ENCODE data around the gene NASP. TPM values are rescaled to one million over a fixed set of nuclear protein-coding genes. Genes with fewer than 3 reads are reported as not detected.

Gene NASP
- polyA plus RNA-seq, 1 of the 3 experiments (the other 2 are of a cell fraction) = 152 TPM

DNA sequence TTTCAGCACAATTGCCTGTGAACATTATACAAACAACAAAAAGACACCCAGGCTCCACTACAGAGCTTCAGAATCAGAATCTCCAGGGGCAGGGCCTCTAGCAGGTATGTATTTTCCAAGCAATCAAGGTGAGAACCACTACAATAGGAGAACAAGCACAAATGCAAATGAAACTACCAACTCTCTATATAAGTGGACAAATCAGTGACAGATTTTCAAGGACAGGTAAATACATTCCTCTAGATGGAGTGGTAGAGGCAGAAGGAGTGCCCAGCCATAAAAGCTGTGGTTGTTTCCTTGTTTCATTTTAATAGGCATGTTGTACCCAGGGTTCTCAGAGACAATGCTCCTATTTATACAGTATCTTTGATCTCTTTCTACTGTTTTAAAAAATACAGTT is 60.1 kb downstream of the NASP start:
- Histone ChIP-seq H3F3A (replicated peaks; ENCODE audit: insufficient read depth) (peaks cover 19% of the 10 kb centered on the region), H3K27ac (ENCODE audit: low read depth in 2 of 2, low read length in 1 of 2) (no peak overlapping the region), H2AFZ (ENCODE audit: low read depth) (no peak overlapping the region), H3K9ac (no peak overlapping the region), H3K79me2 (ENCODE audit: insufficient read depth) (peaks cover 31% of the 10 kb centered on the region), H3K4me1 (ENCODE audit: control insufficient read depth in 1 of 2, insufficient read depth in 2 of 2, low read depth in 1 of 2, low read length in 1 of 2) (no peaks in the 10 kb centered on the region), H3K9me3 (no peaks in the 10 kb centered on the region), H3K27me3 (ENCODE audit: insufficient read depth) (no peaks in the 10 kb centered on the region), H3K36me3 (replicated peaks in 1 of 2; ENCODE audit: control insufficient read depth in 1 of 2, insufficient read depth in 2 of 2, low read length in 1 of 2) (peaks cover 37 to 61% of the 10 kb centered on the region in 2 experiments), H3K4me2 (no peak overlapping the region), H3K9me2 (no peaks in the 10 kb centered on the region), H3K4me3 (ENCODE audit: low read depth in 2 of 2, low read length in 1 of 2) (no peak overlapping the region), H4K20me1 (ENCODE audit: insufficient read depth) (peaks cover 7% of the 10 kb centered on the region; the same call in 1 of the 2 replicates)
- no peak for DNase-seq
- CTCF ChIA-PET = interaction anchor here (1.0 to 1.4 kb wide), 2 partner anchors 9 to 12 kb away, joined by 3 read pairs; no protein-coding TSS in a partner anchor
- POLR2A ChIA-PET = no interaction called here
- no peak for TF ChIP-seq GATA2 (CRISPR knock-in tag; IDR thresholded peaks at IDR 0.05)
- TF ChIP-seq YY1 (IDR thresholded peaks at IDR 0.05; ENCODE audit: low read depth) = no peak
- no peak for TF ChIP-seq JUND (IDR thresholded peaks at IDR 0.05)
- no peak for TF ChIP-seq RCOR1 (IDR thresholded peaks at IDR 0.05; ENCODE audit: low read length)
- no peak for TF ChIP-seq SMC3 (IDR thresholded peaks at IDR 0.05; ENCODE audit: low read depth, low read length)
- TF ChIP-seq MXI1 (IDR thresholded peaks at IDR 0.05; ENCODE audit: low read depth, low read length) = no peak
- TF ChIP-seq TAF1 (IDR thresholded peaks at IDR 0.05; ENCODE audit: borderline replicate concordance, low read depth, low read length) = no peak
- no peak for TF ChIP-seq TCF12 (IDR thresholded peaks at IDR 0.05)
- no peak for TF ChIP-seq RXRA (IDR thresholded peaks at IDR 0.05; ENCODE audit: borderline replicate concordance, low read depth)
- TF ChIP-seq NRF1 (IDR thresholded peaks at IDR 0.05; ENCODE audit: low read depth, low read length) = no peak
- no peak for TF ChIP-seq GABPA (IDR thresholded peaks at IDR 0.05; ENCODE audit: low read depth)
- no peak for TF ChIP-seq CHD2 (IDR thresholded peaks at IDR 0.05; ENCODE audit: low read length, partially characterized antibody)

DNA sequence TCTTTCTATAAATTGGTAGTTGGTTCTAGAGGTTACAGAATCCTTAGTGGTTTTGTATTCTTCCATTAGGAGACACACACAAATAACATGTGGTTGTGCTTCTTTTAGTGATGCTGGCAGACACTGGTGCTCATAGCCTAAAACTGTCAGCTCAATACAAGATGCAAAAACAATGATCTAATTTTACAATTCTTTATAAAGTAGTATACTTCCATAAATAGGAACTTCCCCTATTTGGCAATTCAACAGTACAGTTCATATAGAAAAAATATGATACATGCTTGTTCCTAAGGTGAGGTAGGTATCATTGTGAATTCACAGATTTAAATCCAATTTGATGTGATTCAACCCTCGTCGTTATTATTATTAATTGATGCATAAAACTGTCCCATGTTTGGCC is 60.8 kb downstream of the NASP start:
- Histone ChIP-seq H3K4me1 (ENCODE audit: control insufficient read depth in 1 of 2, insufficient read depth in 2 of 2, low read depth in 1 of 2, low read length in 1 of 2) (no peaks in the 10 kb centered on the region), H3K27me3 (ENCODE audit: insufficient read depth) (no peaks in the 10 kb centered on the region), H3F3A (replicated peaks; ENCODE audit: insufficient read depth) (peaks cover 19% of the 10 kb centered on the region), H3K4me2 (no peak overlapping the region), H3K9me3 (no peaks in the 10 kb centered on the region), H2AFZ (ENCODE audit: low read depth) (no peak overlapping the region), H3K79me2 (ENCODE audit: insufficient read depth) (peaks cover 32% of the 10 kb centered on the region), H3K27ac (ENCODE audit: low read depth in 2 of 2, low read length in 1 of 2) (no peak overlapping the region), H3K36me3 (replicated peaks in 1 of 2; ENCODE audit: control insufficient read depth in 1 of 2, insufficient read depth in 2 of 2, low read length in 1 of 2) (peaks cover 40 to 62% of the 10 kb centered on the region in 2 experiments), H3K9ac (no peak overlapping the region), H3K9me2 (no peaks in the 10 kb centered on the region), H3K4me3 (ENCODE audit: low read depth in 2 of 2, low read length in 1 of 2) (no peak overlapping the region), H4K20me1 (ENCODE audit: insufficient read depth) (peaks cover 7% of the 10 kb centered on the region; the same call in 1 of the 2 replicates)
- ChIA-PET CTCF (interaction anchor here (1.0 to 1.4 kb wide), 3 partner anchors 10 to 13 kb away, joined by 3 to 4 read pairs (median 3); no protein-coding TSS in a partner anchor), POLR2A (no interaction called here)
- no peak for DNase-seq
- TF ChIP-seq RXRA (IDR thresholded peaks at IDR 0.05; ENCODE audit: borderline replicate concordance, low read depth) = no peak
- TF ChIP-seq GABPA (IDR thresholded peaks at IDR 0.05; ENCODE audit: low read depth) = no peak
- TF ChIP-seq, protein P1, sequence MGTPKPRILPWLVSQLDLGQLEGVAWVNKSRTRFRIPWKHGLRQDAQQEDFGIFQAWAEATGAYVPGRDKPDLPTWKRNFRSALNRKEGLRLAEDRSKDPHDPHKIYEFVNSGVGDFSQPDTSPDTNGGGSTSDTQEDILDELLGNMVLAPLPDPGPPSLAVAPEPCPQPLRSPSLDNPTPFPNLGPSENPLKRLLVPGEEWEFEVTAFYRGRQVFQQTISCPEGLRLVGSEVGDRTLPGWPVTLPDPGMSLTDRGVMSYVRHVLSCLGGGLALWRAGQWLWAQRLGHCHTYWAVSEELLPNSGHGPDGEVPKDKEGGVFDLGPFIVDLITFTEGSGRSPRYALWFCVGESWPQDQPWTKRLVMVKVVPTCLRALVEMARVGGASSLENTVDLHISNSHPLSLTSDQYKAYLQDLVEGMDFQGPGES (IDR thresholded peaks at IDR 0.05; ENCODE audit: low read depth, low read length) = no peak
- TF ChIP-seq RAD21 (IDR thresholded peaks at IDR 0.05; ENCODE audit: low read length) = no peak
- TF ChIP-seq YY1 (IDR thresholded peaks at IDR 0.05; ENCODE audit: low read depth) = no peak
- TF ChIP-seq POLR2AphosphoS5 (IDR thresholded peaks at IDR 0.05; ENCODE audit: low read depth, low read length) = no peak
- 95% methylated on average over 2 of the region's 2 CpGs for WGBS (ENCODE audit: low lambda C conversion rate)
